Spinal cord (tissue), 10 donors: ENCODE measurements around the gene ATXN7L2. TPM values are rescaled to one million over a fixed set of nuclear protein-coding genes. Genes with fewer than 3 reads are reported as not detected.
A peak's percentile ranks its signal among the peaks of the same experiment; 100 is the strongest.

ENCODE experiments used
- DNase-seq, 6 donors: peaks; one replicate each; pipeline versions ENCODE4 v3.0.0 to v3.0.0-alpha.2; 2013 to 2015; ENCODE audit warnings: low spot score in 6 of 6, low read depth in 4 of 6
- H3K27ac ChIP-seq: one replicate; pipeline ENCODE4 v1.5.1; 2013; ENCODE audit warnings: low read depth, low read length, control low read depth
- H3K27me3 ChIP-seq: one replicate; pipeline ENCODE4 v1.6.1; 2013; ENCODE audit warnings: low read length; ENCODE audit not compliant: control insufficient read depth, insufficient read depth
- H3K36me3 ChIP-seq: one replicate; pipeline ENCODE4 v1.6.1; 2013; ENCODE audit warnings: low read length; ENCODE audit not compliant: control insufficient read depth, insufficient read depth
- H3K4me1 ChIP-seq: one replicate; pipeline ENCODE4 v1.6.1; 2013; ENCODE audit warnings: low read length; ENCODE audit not compliant: control insufficient read depth, insufficient read depth
- H3K4me3 ChIP-seq: one replicate; pipeline ENCODE4 v1.5.1; 2013; ENCODE audit warnings: low read depth, low read length, control low read depth
- H3K9me3 ChIP-seq: one replicate; pipeline ENCODE4 v1.6.1; 2013; ENCODE audit warnings: low read length; ENCODE audit not compliant: control insufficient read depth, insufficient read depth
- WGBS: methylation state at CpG from one replicate; pipeline ENCODE4 v1.1.5; 2013; ENCODE audit warnings: missing lambda C conversion rate; ENCODE audit not compliant: insufficient coverage; 5-methylcytosine and 5-hydroxymethylcytosine counted together
- polyA plus RNA-seq, 2 donors: library from polyadenylated mRNA; unstranded; fragments of 120-200 nt; gene quantifications; one replicate each; pipeline ENCODE4 v1.2.1, GENCODE V29; 2013; ENCODE audit not compliant: insufficient read length in 2 of 2
- total RNA-seq, 2 donors: library from RNA; depleted of rRNA in 1 of 2; stranded (reverse); fragments of 120-200 nt in 1 of 2; fragments of >200 nt in 1 of 2; gene quantifications; one replicate each; pipeline versions ENCODE4 v1.2.3 to v1.2.4, GENCODE V29; 2013 to 2014
- donor health status: healthy.

Gene ATXN7L2
- total and polyA plus RNA-seq, 4 donors, result 1.6 to 17.1 (median 11.5) TPM

DNA sequence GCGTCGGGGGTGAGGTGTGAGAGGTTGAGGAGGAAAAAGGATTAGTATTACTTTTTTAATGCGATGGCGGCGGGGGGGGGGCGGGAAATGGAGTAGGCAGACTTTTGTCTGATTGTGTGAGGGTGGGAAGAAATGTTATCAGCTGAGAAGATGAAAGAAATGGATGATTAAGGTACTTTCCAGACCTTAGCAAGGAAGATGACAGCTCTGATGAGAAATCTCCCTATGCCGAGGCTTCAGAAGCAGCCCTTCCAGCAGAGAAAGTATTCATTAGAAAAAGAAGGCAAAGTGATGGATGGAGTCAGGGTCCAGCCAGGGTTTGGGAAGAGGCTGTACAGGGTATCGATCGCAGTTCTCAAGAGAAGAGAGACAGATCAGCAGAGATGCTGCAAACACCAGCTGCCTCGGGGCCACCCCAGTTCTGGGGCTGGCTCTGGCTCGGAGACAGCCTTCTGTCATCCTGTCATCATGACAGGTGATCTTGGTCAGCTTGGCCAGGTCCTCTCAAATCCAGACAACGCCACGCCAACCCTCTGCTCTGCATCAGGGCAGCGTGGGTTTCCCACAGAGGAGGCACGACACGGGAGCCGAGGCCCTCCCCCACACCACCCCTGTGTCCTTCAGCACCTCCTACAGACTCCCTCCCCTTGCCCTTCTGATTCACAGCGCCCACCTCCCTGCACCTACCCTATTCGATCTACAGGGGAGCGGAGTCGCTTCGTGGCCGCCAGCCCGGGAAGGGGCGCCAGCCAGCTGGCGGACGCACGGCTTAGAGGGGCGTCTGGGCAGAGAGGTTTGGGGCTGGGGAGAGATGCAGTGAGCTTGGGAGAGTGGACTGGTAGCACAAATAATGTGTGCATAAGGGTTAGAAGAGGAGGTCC is 674 bp upstream of the ATXN7L2 start:
- no peaks in the 10 kb centered on the region for H3K9me3 ChIP-seq
- WGBS, result 3% methylated on average over 20 of the region's 29 CpGs
- H3K27me3 ChIP-seq, result peaks cover 4% of the 10 kb centered on the region
- H3K4me1 ChIP-seq, result peaks cover 28% of the 10 kb centered on the region
- H3K27ac ChIP-seq, result peak overlapping the region; percentile 67
- peak overlapping the region; percentile 69 for H3K4me3 ChIP-seq
- peaks cover 18% of the 10 kb centered on the region for H3K36me3 ChIP-seq
- DNase-seq, result peak in 3 of 6 donors; percentile 51 to 94 (median 77)

DNA sequence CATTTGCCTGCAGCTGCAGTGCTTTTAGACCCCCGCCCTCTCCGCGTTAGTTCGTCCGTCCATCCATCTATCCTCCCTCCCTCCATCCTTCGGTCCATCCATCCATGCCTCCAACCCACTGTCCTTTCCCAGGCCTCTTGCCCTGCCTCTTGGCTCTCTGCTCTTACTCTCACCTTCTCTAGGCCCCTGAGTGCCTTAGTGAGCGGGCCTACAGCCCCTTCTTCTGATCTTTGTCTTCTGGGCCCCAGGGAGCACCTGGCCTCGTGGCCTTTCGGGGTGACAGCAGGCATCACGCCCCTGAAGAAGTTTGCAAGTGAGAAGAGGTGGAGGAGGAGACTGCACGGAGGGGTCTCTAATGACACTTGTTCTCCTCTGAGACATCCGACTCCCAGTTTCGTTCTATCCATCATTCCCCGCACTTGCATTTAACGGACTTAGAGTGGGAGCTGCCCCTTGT is 842 bp downstream of the ATXN7L2 start:
- Histone ChIP-seq H3K27ac (no peak overlapping the region), H3K36me3 (peaks cover 33% of the 10 kb centered on the region)
- WGBS, result 0% methylated on average over 11 of the region's 15 CpGs

GRCh38 chr1:109485001-109485400 is 1.3 kb downstream of the ATXN7L2 start:
- H3K36me3 ChIP-seq, result peaks cover 38% of the 10 kb centered on the region
- no peak overlapping the region for H3K27ac ChIP-seq
- WGBS, result 0% methylated on average over 1 of the region's 3 CpGs
- H3K4me3 ChIP-seq, result peak overlapping the region; percentile 78
- peak in 1 of 6 donors; percentile 32 for DNase-seq
- no peaks in the 10 kb centered on the region for H3K9me3 ChIP-seq
- H3K27me3 ChIP-seq, result no peaks in the 10 kb centered on the region
- H3K4me1 ChIP-seq, result peaks cover 28% of the 10 kb centered on the region

More for the DNA sequence above, 842 bp downstream of the ATXN7L2 start:
- Histone ChIP-seq H3K4me1 (peaks cover 28% of the 10 kb centered on the region), H3K9me3 (no peaks in the 10 kb centered on the region), H3K4me3 (peak overlapping the region; percentile 78), H3K27me3 (no peaks in the 10 kb centered on the region)
- DNase-seq, result no peak

DNA sequence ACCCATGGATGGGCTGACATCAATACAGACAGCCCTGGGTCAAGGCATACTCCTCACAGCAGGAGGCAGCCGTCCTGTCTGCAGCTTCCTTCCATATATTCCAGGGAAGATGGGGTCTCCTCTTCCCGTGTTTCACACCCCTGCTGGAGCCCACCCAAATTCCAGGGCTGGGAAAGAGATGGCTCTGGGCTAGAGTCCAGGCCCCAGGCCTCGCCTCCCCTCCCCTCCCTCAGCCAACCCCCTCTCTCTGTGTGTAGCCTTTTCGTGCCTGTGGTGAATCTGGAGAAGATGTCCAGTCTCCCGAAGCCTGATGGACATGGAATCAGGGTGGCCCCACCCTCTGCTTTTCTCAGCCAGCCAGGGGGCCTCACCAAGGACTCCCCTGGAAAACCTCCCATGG is 3.6 kb downstream of the ATXN7L2 start:
- no peak overlapping the region for H3K27ac ChIP-seq
- 49% methylated on average over 4 of the region's 5 CpGs for WGBS
- no peaks in the 10 kb centered on the region for H3K27me3 ChIP-seq
- H3K4me3 ChIP-seq, result no peak overlapping the region
- peaks cover 56% of the 10 kb centered on the region for H3K36me3 ChIP-seq
- peaks cover 32% of the 10 kb centered on the region for H3K4me1 ChIP-seq
- H3K9me3 ChIP-seq, result no peaks in the 10 kb centered on the region
- DNase-seq, result peak in 1 of 6 donors; percentile 32

GRCh38 chr1:109488201-109488600 is 4.5 kb downstream of the ATXN7L2 start:
- 50% methylated on average over 2 of the region's 5 CpGs for WGBS
- peaks cover 59% of the 10 kb centered on the region for H3K36me3 ChIP-seq
- no peak for DNase-seq

DNA sequence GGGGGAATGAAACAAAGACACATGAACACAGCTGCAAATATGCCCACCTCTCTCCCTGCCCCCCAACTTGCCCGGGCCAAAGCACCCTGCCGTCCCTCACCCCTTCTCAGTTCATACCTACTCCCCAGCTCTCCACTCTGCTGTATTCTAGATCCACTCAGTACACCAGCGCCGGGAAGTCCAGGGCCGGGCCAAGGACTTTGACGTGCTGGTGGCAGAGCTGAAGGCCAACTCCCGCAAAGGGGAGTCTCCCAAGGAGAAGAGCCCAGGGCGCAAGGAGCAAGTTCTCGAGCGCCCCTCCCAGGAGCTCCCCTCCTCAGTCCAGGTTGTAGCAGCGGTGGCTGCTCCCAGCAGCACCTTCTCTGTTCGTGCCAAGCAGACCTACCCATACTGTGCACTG is 5.0 kb downstream of the ATXN7L2 start:
- Histone ChIP-seq H3K4me1 (peaks cover 31% of the 10 kb centered on the region), H3K36me3 (peaks cover 59% of the 10 kb centered on the region), H3K27ac (no peak overlapping the region), H3K27me3 (no peaks in the 10 kb centered on the region), H3K9me3 (no peaks in the 10 kb centered on the region), H3K4me3 (no peak overlapping the region)
- 95% methylated on average over 12 of the region's 12 CpGs for WGBS
- no peak for DNase-seq

More at GRCh38 chr1:109488201-109488600, 4.5 kb downstream of the ATXN7L2 start:
- Histone ChIP-seq H3K4me3 (no peak overlapping the region), H3K27me3 (no peaks in the 10 kb centered on the region), H3K9me3 (no peaks in the 10 kb centered on the region), H3K4me1 (peaks cover 29% of the 10 kb centered on the region), H3K27ac (no peak overlapping the region)

- H3K27ac ChIP-seq, result no peak overlapping the region
- H3K9me3 ChIP-seq, result no peaks in the 10 kb centered on the region
- H3K4me3 ChIP-seq, result no peak overlapping the region
- peaks cover 32% of the 10 kb centered on the region for H3K4me1 ChIP-seq
- DNase-seq, result peak in 2 of 6 donors; percentile 81 to 85
- H3K27me3 ChIP-seq, result no peaks in the 10 kb centered on the region
- peaks cover 59% of the 10 kb centered on the region for H3K36me3 ChIP-seq
- 98% methylated on average over 6 of the region's 11 CpGs for WGBS
Observed at GRCh38 chr1:109490029-109490933, 6.6 kb downstream of the ATXN7L2 start.

GRCh38 chr1:109490934-109491302 is 7.2 kb downstream of the ATXN7L2 start:
- Histone ChIP-seq H3K27me3 (no peaks in the 10 kb centered on the region), H3K4me3 (no peak overlapping the region), H3K36me3 (peaks cover 63% of the 10 kb centered on the region), H3K4me1 (peaks cover 32% of the 10 kb centered on the region), H3K27ac (no peak overlapping the region), H3K9me3 (no peaks in the 10 kb centered on the region)
- whole genome bisulfite sequencing, result 88% methylated on average over 9 of the region's 11 CpGs
- no peak for DNase-seq

DNA sequence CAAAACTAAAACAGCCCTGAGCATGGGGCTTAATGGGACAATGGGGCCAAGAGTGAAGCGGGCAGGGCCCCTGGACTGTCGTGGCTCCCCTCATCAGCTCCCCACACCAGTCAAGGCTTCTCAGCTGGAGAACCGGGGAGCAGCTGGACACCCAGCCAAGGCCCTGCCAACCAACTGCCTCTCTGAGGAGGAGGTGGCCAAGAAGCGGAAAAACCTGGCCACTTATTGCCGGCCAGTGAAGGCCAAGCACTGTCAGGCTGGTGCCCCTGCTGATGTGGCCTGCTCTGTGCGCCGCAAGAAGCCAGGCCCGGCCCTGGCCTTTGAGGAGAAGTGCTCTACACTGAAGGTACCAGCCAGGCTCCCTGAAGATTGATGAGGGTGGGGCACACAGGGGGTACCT is 7.7 kb downstream of the ATXN7L2 start:
- Histone ChIP-seq H3K9me3 (no peaks in the 10 kb centered on the region), H3K27ac (no peak overlapping the region), H3K4me1 (peaks cover 32% of the 10 kb centered on the region), H3K4me3 (no peak overlapping the region), H3K27me3 (no peaks in the 10 kb centered on the region), H3K36me3 (peaks cover 61% of the 10 kb centered on the region)
- WGBS, result 90% methylated on average over 8 of the region's 8 CpGs
- DNase-seq, result no peak
